Prostate gland (tissue), 2 donors: Measurements from ENCODE around the gene TRIP4.

ENCODE experiments used
- POLR2A ChIP-seq: fragments of 450-650 bp; IDR thresholded peaks from one replicate; pipeline ENCODE4 v1.6.1; 2016; ENCODE audit warnings: antibody characterized with exemption, mild to moderate bottlenecking
- POLR2AphosphoS5 ChIP-seq: sonication (generic); formaldehyde crosslinking; IDR thresholded peaks from one replicate; pipeline ENCODE4 v1.6.1; 2017; ENCODE audit warnings: antibody characterized with exemption
- TF ChIP-seq, protein P1 (sequence below), 4 experiments: fragments of 200-600 bp in 2 of 4; fragments of 450-650 bp in 2 of 4; sonication (generic) in 2 of 4; IDR thresholded peaks; 1 replicate in 3 of 4; 2 replicates in 1 of 4; pipeline ENCODE4 v1.5.1; 2016 to 2019; ENCODE audit warnings: antibody characterized with exemption in 4 of 4, mild to moderate bottlenecking in 2 of 4, moderate library complexity in 2 of 4

DNA sequence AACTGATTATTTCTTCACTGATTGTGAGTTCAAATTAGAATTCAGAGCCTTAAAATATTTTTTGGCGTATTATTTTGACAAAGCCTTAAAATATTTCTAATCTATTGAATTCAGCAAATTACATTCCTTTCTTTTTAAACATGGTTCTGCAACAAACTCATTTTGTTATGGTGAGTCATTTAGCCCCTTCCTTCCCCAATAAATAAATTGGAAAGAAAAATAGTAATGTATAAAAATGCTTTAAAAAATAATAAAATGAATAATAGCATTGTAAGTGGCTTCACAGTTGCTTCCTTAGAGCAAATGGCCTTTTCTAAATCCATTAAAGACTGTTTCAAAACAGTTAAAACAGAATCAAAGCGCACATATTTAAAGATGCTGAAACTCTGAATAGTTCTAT is 43.8 kb upstream of the TRIP4 start:
- TF ChIP-seq, protein P1, sequence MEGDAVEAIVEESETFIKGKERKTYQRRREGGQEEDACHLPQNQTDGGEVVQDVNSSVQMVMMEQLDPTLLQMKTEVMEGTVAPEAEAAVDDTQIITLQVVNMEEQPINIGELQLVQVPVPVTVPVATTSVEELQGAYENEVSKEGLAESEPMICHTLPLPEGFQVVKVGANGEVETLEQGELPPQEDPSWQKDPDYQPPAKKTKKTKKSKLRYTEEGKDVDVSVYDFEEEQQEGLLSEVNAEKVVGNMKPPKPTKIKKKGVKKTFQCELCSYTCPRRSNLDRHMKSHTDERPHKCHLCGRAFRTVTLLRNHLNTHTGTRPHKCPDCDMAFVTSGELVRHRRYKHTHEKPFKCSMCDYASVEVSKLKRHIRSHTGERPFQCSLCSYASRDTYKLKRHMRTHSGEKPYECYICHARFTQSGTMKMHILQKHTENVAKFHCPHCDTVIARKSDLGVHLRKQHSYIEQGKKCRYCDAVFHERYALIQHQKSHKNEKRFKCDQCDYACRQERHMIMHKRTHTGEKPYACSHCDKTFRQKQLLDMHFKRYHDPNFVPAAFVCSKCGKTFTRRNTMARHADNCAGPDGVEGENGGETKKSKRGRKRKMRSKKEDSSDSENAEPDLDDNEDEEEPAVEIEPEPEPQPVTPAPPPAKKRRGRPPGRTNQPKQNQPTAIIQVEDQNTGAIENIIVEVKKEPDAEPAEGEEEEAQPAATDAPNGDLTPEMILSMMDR (IDR thresholded peaks at IDR 0.05) = no peak
- TF ChIP-seq POLR2A (no peak), POLR2AphosphoS5 (no peak)
